ENCODE data around the gene LRRD1. TPM values are rescaled to one million over a fixed set of nuclear protein-coding genes. Genes with fewer than 3 reads are reported as not detected.
"Not testable (repeated sequence)": the region's sequence is repeated elsewhere in the genome, so short reads cannot be mapped to it uniquely, and the experiment has no call there.

LRRD1 gene
- total RNA-seq: 1.8 TPM
- polyA plus RNA-seq: not detected

DNA sequence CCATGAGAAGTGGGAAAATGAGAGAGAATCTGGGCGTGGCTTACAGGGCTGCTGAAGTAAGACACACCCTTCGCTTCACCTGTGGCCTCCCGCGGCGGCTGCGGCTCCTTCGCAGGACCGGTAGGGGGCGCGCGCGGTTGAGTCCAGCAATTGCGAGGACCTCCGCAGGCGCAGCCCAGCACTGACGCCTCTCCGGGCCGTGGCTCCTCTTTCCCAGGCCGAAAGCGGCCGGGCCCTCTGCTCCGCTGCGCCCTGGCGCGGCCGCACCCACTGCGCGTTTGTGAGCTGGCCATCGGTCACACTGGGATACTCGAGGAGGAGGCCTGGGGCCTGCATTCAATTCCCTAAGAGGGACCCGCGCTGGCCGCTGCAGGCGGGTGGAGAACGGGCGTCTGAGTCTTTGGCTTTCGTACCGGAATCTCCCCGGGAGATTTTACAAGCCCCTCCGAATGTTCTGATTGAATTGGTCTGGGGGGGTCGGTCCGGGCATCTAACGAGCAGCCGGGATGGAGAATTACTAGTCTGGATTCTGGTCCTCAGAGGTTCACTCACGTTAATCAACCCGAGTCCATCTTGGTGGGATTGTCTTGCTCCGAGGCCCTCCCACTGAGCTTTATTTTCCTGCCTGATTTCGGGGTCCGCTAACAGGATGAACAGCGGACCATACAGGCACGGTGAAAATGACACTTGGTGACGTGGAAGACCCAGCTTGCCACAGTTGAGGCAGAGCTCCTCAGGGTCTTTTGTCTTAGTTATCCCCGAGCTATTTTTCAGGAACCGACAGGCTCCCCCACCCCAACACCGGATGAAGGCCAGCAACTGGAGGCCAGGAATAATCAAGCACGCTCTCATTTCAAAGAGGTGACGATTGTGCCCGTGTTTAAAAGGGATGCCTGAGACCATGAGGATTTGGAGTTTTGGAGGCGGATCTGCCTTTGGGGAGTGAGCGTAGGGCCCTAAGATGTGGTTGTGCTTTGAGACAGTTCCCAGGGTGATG lies at the start of gene LRRD1:
LRRD1 (minus strand) TSS at position 215 of the 997 bp plus-strand sequence. CDS start 13,940 bp downstream, outside the sequence.
- Histone ChIP-seq H3K4me3 (ENCODE audit: low read depth, low read length) (peak within 1 kb of the TSS; percentile 43), H3K27ac (ENCODE audit: low read depth) (peak within 1 kb of the TSS; percentile 30), H3K36me3 (ENCODE audit: insufficient read depth) (no peaks in the 10 kb centered on the region), H3K4me1 (ENCODE audit: insufficient read depth) (no peaks in the 10 kb centered on the region)
- DNase-seq (ENCODE audit: extremely low spot score): peak; percentile 62
- 7% methylated on average over 60 of the region's 60 CpGs for WGBS

DNA sequence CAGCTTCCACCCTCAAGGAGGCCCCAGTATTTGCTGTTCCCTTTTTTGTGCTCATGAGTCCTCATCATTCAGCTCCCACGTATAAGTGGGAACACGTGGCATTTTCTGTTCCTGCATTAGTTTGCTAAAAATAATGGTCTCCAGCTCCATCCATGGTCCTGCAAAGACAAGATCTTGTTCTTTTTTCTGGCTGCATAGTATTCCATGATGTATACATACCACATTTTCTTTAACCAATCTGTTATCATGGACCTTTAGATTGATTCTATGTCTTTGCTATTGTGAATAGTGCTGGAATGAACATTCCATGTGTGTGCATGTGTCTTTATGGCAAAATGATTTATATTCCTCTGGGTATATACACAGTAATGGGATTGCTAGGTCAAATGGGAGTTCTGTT lies 49.8 kb upstream of the LRRD1 start:
- no peak for DNase-seq (ENCODE audit: extremely low spot score)
- Histone ChIP-seq H3K4me3 (ENCODE audit: low read depth, low read length) (no peak overlapping the region), H3K4me1 (ENCODE audit: insufficient read depth) (no peaks in the 10 kb centered on the region), H3K36me3 (ENCODE audit: insufficient read depth) (peaks cover 9% of the 10 kb centered on the region), H3K27ac (ENCODE audit: low read depth) (no peak overlapping the region)
- 96% methylated on average over 2 of the region's 2 CpGs for WGBS

DNA sequence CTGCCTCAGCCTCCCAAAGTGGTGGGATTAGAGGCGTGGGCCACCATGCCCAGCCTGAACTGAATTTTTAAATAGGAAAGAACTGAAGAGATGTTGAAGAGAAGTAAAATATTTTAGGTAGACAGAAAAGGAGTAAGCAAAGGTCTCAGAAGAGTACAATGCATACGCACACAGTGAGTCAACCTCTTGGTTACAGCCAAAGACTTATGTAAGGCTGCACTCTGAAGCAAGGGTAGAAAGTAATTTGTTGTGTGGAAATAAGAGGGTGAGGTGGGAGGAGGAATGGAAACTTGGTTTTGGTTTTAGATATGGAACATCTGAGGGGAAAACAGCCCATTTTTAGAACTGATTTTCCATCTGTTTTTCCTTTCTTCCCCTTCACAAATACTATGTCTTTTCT lies 49.2 kb upstream of the LRRD1 start:
- H3K4me3 ChIP-seq (ENCODE audit: low read depth, low read length): no peak overlapping the region
- H3K27ac ChIP-seq (ENCODE audit: low read depth): no peak overlapping the region
- no peaks in the 10 kb centered on the region for H3K4me1 ChIP-seq (ENCODE audit: insufficient read depth)
- no peak for DNase-seq (ENCODE audit: extremely low spot score)
- over 99% methylated on average over 2 of the region's 2 CpGs for WGBS
- peaks cover 9% of the 10 kb centered on the region for H3K36me3 ChIP-seq (ENCODE audit: insufficient read depth)

DNA sequence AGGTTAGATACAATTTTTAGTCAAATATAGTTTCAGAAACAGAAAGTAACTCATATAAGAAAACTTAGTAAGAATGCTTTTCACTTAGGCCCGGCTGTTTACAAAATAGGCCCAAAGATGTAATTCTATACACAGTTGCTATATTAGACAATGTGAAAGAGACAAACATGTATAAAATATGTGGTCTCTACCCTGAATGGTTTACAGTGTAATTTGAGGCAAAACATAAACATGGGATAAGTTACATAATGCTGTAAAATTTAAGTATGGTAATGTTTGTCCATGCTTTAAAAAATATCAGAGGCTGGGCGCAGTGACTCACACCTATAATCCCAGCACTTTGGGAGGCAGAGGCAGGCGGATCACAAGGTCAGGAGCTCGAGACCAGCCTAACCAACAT lies 48.0 kb upstream of the LRRD1 start:
- Histone ChIP-seq H3K4me1 (ENCODE audit: insufficient read depth) (no peaks in the 10 kb centered on the region), H3K36me3 (ENCODE audit: insufficient read depth) (peaks cover 9% of the 10 kb centered on the region), H3K4me3 (ENCODE audit: low read depth, low read length) (no peak overlapping the region), H3K27ac (ENCODE audit: low read depth) (no peak overlapping the region)
- WGBS: 83% methylated on average over 4 of the region's 4 CpGs
- no peak for DNase-seq (ENCODE audit: extremely low spot score)

GRCh38 chr7:92221766-92222165 lies 42.8 kb upstream of the LRRD1 start:
- WGBS: 95% methylated on average over 3 of the region's 3 CpGs
- no peak overlapping the region for H3K27ac ChIP-seq (ENCODE audit: low read depth)
- peak; percentile 0 for DNase-seq (ENCODE audit: extremely low spot score)
- peaks cover 6% of the 10 kb centered on the region for H3K36me3 ChIP-seq (ENCODE audit: insufficient read depth)
- H3K4me3 ChIP-seq (ENCODE audit: low read depth, low read length): no peak overlapping the region
- no peaks in the 10 kb centered on the region for H3K4me1 ChIP-seq (ENCODE audit: insufficient read depth)

DNA sequence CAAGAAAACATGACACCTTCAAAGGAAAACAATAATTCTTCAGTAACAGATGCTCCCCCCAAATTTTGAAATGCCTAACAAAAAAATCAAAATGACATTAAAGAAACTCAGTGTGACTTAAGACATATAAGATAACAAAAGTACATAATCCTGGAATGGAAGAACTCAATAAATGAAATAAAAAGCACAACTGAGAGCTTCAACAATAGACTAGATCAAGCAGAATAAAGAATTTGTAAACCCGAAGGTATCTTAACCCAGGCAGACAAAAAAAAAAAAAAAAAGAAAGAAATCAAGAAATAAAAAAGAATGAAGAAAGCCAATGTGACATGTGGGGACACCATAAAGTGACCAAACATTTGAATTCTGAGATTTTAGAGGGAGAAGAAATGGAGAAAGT lies 27.7 kb upstream of the LRRD1 start:
- 98% methylated on average over 1 of the region's 1 CpG for WGBS
- Histone ChIP-seq H3K4me3 (ENCODE audit: low read depth, low read length) (no peak overlapping the region), H3K36me3 (ENCODE audit: insufficient read depth) (peaks cover 11% of the 10 kb centered on the region), H3K27ac (ENCODE audit: low read depth) (no peak overlapping the region), H3K4me1 (ENCODE audit: insufficient read depth) (no peaks in the 10 kb centered on the region)
- no peak for DNase-seq (ENCODE audit: extremely low spot score)

- Histone ChIP-seq H3K36me3 (ENCODE audit: insufficient read depth) (peaks cover 7% of the 10 kb centered on the region), H3K4me1 (ENCODE audit: insufficient read depth) (no peaks in the 10 kb centered on the region), H3K4me3 (ENCODE audit: low read depth, low read length) (no peak overlapping the region), H3K27ac (ENCODE audit: low read depth) (no peak overlapping the region)
- DNase-seq (ENCODE audit: extremely low spot score): no peak
- WGBS: 98% methylated on average over 3 of the region's 3 CpGs
Measured at GRCh38 chr7:92205987-92206386, 27.0 kb upstream of the LRRD1 start.

DNA sequence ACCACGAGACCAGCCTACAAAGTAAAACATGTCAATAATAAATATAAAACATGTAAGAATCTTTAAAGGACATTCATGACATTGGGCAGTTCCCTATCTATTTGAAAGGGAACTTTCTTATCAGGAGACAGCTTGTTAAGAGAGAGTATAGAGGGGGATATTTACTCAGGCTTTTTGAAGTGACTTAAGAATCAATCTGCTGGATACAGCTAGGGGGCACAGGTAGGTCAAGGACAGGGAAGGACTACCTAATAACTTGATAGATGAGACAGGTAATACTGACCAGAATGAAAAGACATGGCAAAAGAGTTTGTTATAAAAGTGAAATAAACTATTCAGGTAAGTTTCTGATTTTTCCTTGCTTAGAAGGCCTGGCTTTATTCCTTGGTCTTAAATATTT lies 21.8 kb upstream of the LRRD1 start:
- WGBS: 80% methylated on average over 1 of the region's 1 CpG
- no peak overlapping the region for H3K27ac ChIP-seq (ENCODE audit: low read depth)
- H3K4me3 ChIP-seq (ENCODE audit: low read depth, low read length): no peak overlapping the region
- DNase-seq (ENCODE audit: extremely low spot score): no peak
- no peaks in the 10 kb centered on the region for H3K4me1 ChIP-seq (ENCODE audit: insufficient read depth)
- peaks cover 2% of the 10 kb centered on the region for H3K36me3 ChIP-seq (ENCODE audit: insufficient read depth)

DNA sequence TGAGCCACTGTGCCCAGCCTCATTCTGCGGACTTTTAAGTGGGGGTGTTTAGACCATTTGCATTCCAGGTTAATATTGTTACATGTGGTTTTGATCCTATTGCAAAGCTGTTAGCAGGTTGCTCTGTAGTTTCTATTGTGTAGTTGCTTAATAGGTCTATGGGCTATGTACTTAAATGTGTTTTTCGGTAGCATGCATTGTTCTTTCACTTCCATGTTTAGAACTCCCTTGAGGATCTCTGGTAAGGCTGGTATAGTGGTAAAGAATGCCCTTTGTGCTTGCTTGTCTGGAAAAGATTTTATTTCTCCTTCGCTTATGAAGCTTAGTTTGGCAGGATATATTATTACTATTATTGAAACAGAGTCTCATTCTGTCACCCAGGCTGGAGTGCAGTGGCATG lies 13.4 kb upstream of the LRRD1 start:
- Histone ChIP-seq H3K4me1 (ENCODE audit: insufficient read depth) (no peaks in the 10 kb centered on the region), H3K4me3 (ENCODE audit: low read depth, low read length) (no peak overlapping the region), H3K36me3 (ENCODE audit: insufficient read depth) (no peaks in the 10 kb centered on the region), H3K27ac (ENCODE audit: low read depth) (no peak overlapping the region)
- 95% methylated on average over 3 of the region's 3 CpGs for WGBS
- no peak for DNase-seq (ENCODE audit: extremely low spot score)

- H3K36me3 ChIP-seq (ENCODE audit: insufficient read depth); H3K4me3 ChIP-seq (ENCODE audit: low read depth, low read length); H3K4me1 ChIP-seq (ENCODE audit: insufficient read depth); H3K27ac ChIP-seq (ENCODE audit: low read depth); DNase-seq (ENCODE audit: extremely low spot score): not testable (repeated sequence)
- WGBS: 95% methylated on average over 15 of the region's 15 CpGs
Measured at GRCh38 chr7:92189246-92189645, 10.3 kb upstream of the LRRD1 start.

DNA sequence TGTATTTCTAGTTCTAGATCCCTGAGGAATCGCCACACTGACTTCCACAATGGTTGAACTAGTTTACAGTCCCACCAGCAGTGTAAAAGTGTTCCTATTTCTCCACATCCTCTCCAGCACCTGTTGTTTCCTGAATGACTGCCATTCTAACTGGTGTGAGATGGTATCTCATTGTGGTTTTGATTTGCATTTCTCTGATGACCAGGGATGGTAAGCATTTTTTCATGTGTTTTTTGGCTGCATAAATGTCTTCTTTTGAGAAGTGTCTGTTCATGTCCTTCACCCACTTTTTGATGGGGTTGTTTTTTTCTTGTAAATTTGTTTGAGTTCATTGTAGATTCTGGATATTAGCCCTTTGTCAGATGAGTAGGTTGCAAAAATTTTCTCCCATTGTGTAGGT lies 5.4 kb upstream of the LRRD1 start:
- not testable (repeated sequence) for H3K27ac ChIP-seq (ENCODE audit: low read depth); DNase-seq (ENCODE audit: extremely low spot score); H3K4me3 ChIP-seq (ENCODE audit: low read depth, low read length); H3K36me3 ChIP-seq (ENCODE audit: insufficient read depth); H3K4me1 ChIP-seq (ENCODE audit: insufficient read depth)
- 97% methylated on average over 1 of the region's 1 CpG for WGBS

- no peaks in the 10 kb centered on the region for H3K36me3 ChIP-seq (ENCODE audit: insufficient read depth)
- H3K27ac ChIP-seq (ENCODE audit: low read depth): no peak overlapping the region
- DNase-seq (ENCODE audit: extremely low spot score): no peak
- H3K4me1 ChIP-seq (ENCODE audit: insufficient read depth): no peaks in the 10 kb centered on the region
- no peak overlapping the region for H3K4me3 ChIP-seq (ENCODE audit: low read depth, low read length)
Measured at GRCh38 chr7:92177362-92177761, 1.6 kb downstream of the LRRD1 start.

DNA sequence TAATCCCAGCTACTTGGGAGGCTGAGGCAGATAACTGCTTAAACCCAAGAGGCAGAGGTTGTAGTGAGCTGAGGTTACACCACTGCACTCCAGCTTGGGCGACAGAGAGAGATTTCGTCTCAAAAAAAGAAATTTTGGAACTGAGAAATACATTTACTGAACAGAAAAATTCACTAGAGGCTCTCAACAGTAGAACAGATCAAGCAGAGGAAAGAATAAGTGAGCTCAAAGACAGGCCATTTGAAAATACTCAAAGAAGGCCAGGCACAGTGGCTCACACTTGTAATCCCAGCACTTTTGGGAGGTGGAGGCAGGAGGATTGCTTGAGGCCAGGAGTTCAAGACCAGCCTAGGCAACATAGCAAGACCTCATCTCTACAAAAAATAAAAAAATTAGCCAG lies 9.4 kb downstream of the LRRD1 start:
- WGBS: 84% methylated on average over 2 of the region's 2 CpGs
- H3K36me3 ChIP-seq (ENCODE audit: insufficient read depth); H3K4me1 ChIP-seq (ENCODE audit: insufficient read depth); H3K27ac ChIP-seq (ENCODE audit: low read depth); DNase-seq (ENCODE audit: extremely low spot score); H3K4me3 ChIP-seq (ENCODE audit: low read depth, low read length): not testable (repeated sequence)

- 91% methylated on average over 1 of the region's 1 CpG for WGBS
- no peaks in the 10 kb centered on the region for H3K4me1 ChIP-seq (ENCODE audit: insufficient read depth)
- no peak for DNase-seq (ENCODE audit: extremely low spot score)
- H3K4me3 ChIP-seq (ENCODE audit: low read depth, low read length): no peak overlapping the region
- H3K36me3 ChIP-seq (ENCODE audit: insufficient read depth): no peaks in the 10 kb centered on the region
- no peak overlapping the region for H3K27ac ChIP-seq (ENCODE audit: low read depth)
Measured at GRCh38 chr7:92161271-92161670, 17.7 kb downstream of the LRRD1 start.

Measured in urinary bladder (tissue), 4 donors.